MM.1S (cell line): Measurements from ENCODE around the gene RIPOR3.
"Not testable (repeated sequence)": the region's sequence is repeated elsewhere in the genome, so short reads cannot be mapped to it uniquely, and the experiment has no call there.

ENCODE experiments used
- EZH2 ChIP-seq: fragments of 300-600 bp; sonication (generic); optimal IDR thresholded peaks from 2 replicates; pipeline ENCODE3; 2017; ENCODE audit warnings: low read depth, mild to moderate bottlenecking, antibody characterized with exemption, low read length, mixed read lengths
- TF ChIP-seq, protein P1 (sequence below): fragments of 300-600 bp; sonication (generic); IDR thresholded peaks from 2 replicates; pipeline ENCODE4 v1.5.1; 2016; ENCODE audit warnings: antibody characterized with exemption, low read length, mixed read lengths

- TF ChIP-seq, protein P1, sequence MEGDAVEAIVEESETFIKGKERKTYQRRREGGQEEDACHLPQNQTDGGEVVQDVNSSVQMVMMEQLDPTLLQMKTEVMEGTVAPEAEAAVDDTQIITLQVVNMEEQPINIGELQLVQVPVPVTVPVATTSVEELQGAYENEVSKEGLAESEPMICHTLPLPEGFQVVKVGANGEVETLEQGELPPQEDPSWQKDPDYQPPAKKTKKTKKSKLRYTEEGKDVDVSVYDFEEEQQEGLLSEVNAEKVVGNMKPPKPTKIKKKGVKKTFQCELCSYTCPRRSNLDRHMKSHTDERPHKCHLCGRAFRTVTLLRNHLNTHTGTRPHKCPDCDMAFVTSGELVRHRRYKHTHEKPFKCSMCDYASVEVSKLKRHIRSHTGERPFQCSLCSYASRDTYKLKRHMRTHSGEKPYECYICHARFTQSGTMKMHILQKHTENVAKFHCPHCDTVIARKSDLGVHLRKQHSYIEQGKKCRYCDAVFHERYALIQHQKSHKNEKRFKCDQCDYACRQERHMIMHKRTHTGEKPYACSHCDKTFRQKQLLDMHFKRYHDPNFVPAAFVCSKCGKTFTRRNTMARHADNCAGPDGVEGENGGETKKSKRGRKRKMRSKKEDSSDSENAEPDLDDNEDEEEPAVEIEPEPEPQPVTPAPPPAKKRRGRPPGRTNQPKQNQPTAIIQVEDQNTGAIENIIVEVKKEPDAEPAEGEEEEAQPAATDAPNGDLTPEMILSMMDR, result not testable (repeated sequence)
- not testable (repeated sequence) for TF ChIP-seq EZH2
Measured at GRCh38 chr20:50638015-50638847, 53.1 kb downstream of the RIPOR3 start.
